ENCODE results near the gene PRR33.

The PRR33 gene

GRCh38 chr11:1927848-1928469, 36.3 kb upstream of the PRR33 start:
- DNase-seq = no peak

GRCh38 chr11:1927026-1927847, 35.5 kb upstream of the PRR33 start:
- DNase-seq = no peak

- DNase-seq = no peak
Observed at GRCh38 chr11:1926156-1927025, 34.7 kb upstream of the PRR33 start.

- DNase-seq = no peak
Observed at GRCh38 chr11:1925373-1926155, 33.9 kb upstream of the PRR33 start.

GRCh38 chr11:1924646-1925372, 33.1 kb upstream of the PRR33 start:
- DNase-seq = no peak

GRCh38 chr11:1924181-1924580, 32.5 kb upstream of the PRR33 start:
- DNase-seq = no peak

- DNase-seq = no peak
Observed at GRCh38 chr11:1923201-1923956, 31.7 kb upstream of the PRR33 start.

- no peak for DNase-seq
Observed at GRCh38 chr11:1922481-1923081, 30.9 kb upstream of the PRR33 start.

GRCh38 chr11:1921574-1922141, 30.0 kb upstream of the PRR33 start:
- DNase-seq = no peak

- no peak for DNase-seq
Observed at GRCh38 chr11:1920909-1921573, 29.3 kb upstream of the PRR33 start.

GRCh38 chr11:1920128-1920908, 28.6 kb upstream of the PRR33 start:
- DNase-seq = no peak

GRCh38 chr11:1919391-1920127, 27.9 kb upstream of the PRR33 start, which contains the start of gene TNNT3:
Gene TNNT3 (plus strand): TSS chr11:1919703. CDS start chr11:1922875, 3,172 bp downstream.
- no peak for DNase-seq

GRCh38 chr11:1918436-1919315, 27.0 kb upstream of the PRR33 start:
- no peak for DNase-seq

GRCh38 chr11:1917523-1918435, 26.1 kb upstream of the PRR33 start:
- no peak for DNase-seq

GRCh38 chr11:1916986-1917522, 25.4 kb upstream of the PRR33 start:
- DNase-seq = no peak
